Gastrocnemius medialis (tissue), 4 donors: Measurements from ENCODE around the gene MGST3.

Experiments
- CTCF ChIP-seq, 5 experiments: fragments of 450-650 bp in 3 of 5; fragments of 200-600 bp in 2 of 5; sonication (generic) in 2 of 5; IDR thresholded peaks in 4 of 5; conservative IDR thresholded peaks in 1 of 5; 1 replicate in 4 of 5; 2 replicates in 1 of 5; pipeline ENCODE4 v1.5.1; 2016 to 2019; ENCODE audit warnings: antibody characterized with exemption in 5 of 5, mild to moderate bottlenecking in 3 of 5, moderate library complexity in 3 of 5
- POLR2A ChIP-seq, 2 donors: fragments of 450-650 bp; IDR thresholded peaks; one replicate each; pipeline ENCODE4 v1.6.1; 2017; ENCODE audit warnings: antibody characterized with exemption in 2 of 2, mild to moderate bottlenecking in 2 of 2, moderate library complexity in 2 of 2

GRCh38 chr1:165668184-165668583, 37.1 kb downstream of the MGST3 start:
- no peak for TF ChIP-seq CTCF (IDR thresholded peaks at IDR 0.05 in 4 of 5, conservative IDR thresholded peaks at IDR 0.05 in 1 of 5)
- no peak for TF ChIP-seq POLR2A (IDR thresholded peaks at IDR 0.05)
